ENCODE data around the gene LRRC14B.
"Not testable (repeated sequence)": the region's sequence is repeated elsewhere in the genome, so short reads cannot be mapped to it uniquely, and the experiment has no call there.

Gene LRRC14B

GRCh38 chr5:199197-199949 lies 8.1 kb downstream of the LRRC14B start:
- in situ Hi-C loops (cut with HindIII; ENCODE audit: low pct_ligation_motif_present, low pct_unique_long_range_greater_than_20kb, low sequenced_read_pairs) = no loop called here
- no peak for DNase-seq

GRCh38 chr5:199950-200645 lies 8.8 kb downstream of the LRRC14B start:
- DNase-seq = no peak
- in situ Hi-C loops (cut with HindIII; ENCODE audit: low pct_ligation_motif_present, low pct_unique_long_range_greater_than_20kb, low sequenced_read_pairs) = no loop called here

GRCh38 chr5:200985-201384 lies 9.7 kb downstream of the LRRC14B start:
- in situ Hi-C loops (cut with HindIII; ENCODE audit: low pct_ligation_motif_present, low pct_unique_long_range_greater_than_20kb, low sequenced_read_pairs) = no loop called here

GRCh38 chr5:201672-202071 lies 10.4 kb downstream of the LRRC14B start:
- in situ Hi-C loops (cut with HindIII; ENCODE audit: low pct_ligation_motif_present, low pct_unique_long_range_greater_than_20kb, low sequenced_read_pairs) = no loop called here
- DNase-seq = no peak

More at GRCh38 chr5:200985-201384, 9.7 kb downstream of the LRRC14B start:
- no peak for DNase-seq

GRCh38 chr5:203246-203930 lies 12.1 kb downstream of the LRRC14B start:
- no peak for DNase-seq
- in situ Hi-C loops (cut with HindIII; ENCODE audit: low pct_ligation_motif_present, low pct_unique_long_range_greater_than_20kb, low sequenced_read_pairs) = no loop called here

- DNase-seq = no peak
- in situ Hi-C loops (cut with HindIII; ENCODE audit: low pct_ligation_motif_present, low pct_unique_long_range_greater_than_20kb, low sequenced_read_pairs) = no loop called here
Measured at GRCh38 chr5:204001-204400, 12.7 kb downstream of the LRRC14B start.

- no peak for DNase-seq
- in situ Hi-C loops (cut with HindIII; ENCODE audit: low pct_ligation_motif_present, low pct_unique_long_range_greater_than_20kb, low sequenced_read_pairs) = no loop called here
Measured at GRCh38 chr5:204462-204861, 13.2 kb downstream of the LRRC14B start.

GRCh38 chr5:204966-205670 lies 13.8 kb downstream of the LRRC14B start:
- DNase-seq = no peak
- in situ Hi-C loops (cut with HindIII; ENCODE audit: low pct_ligation_motif_present, low pct_unique_long_range_greater_than_20kb, low sequenced_read_pairs) = no loop called here

- in situ Hi-C loops (cut with HindIII; ENCODE audit: low pct_ligation_motif_present, low pct_unique_long_range_greater_than_20kb, low sequenced_read_pairs) = no loop called here
- DNase-seq = peak; percentile 31
Measured at GRCh38 chr5:206406-206805, 15.1 kb downstream of the LRRC14B start.

- in situ Hi-C loops (cut with HindIII; ENCODE audit: low pct_ligation_motif_present, low pct_unique_long_range_greater_than_20kb, low sequenced_read_pairs) = no loop called here
- no peak for DNase-seq
Measured at GRCh38 chr5:206927-207536, 15.7 kb downstream of the LRRC14B start.

GRCh38 chr5:207599-207998 lies 16.3 kb downstream of the LRRC14B start:
- no peak for DNase-seq
- in situ Hi-C loops (cut with HindIII; ENCODE audit: low pct_ligation_motif_present, low pct_unique_long_range_greater_than_20kb, low sequenced_read_pairs) = no loop called here

GRCh38 chr5:208449-209114 lies 17.3 kb downstream of the LRRC14B start:
- DNase-seq = no peak
- in situ Hi-C loops (cut with HindIII; ENCODE audit: low pct_ligation_motif_present, low pct_unique_long_range_greater_than_20kb, low sequenced_read_pairs) = no loop called here

GRCh38 chr5:213803-214395 lies 22.6 kb downstream of the LRRC14B start:
- in situ Hi-C loops (cut with HindIII; ENCODE audit: low pct_ligation_motif_present, low pct_unique_long_range_greater_than_20kb, low sequenced_read_pairs) = no loop called here
- no peak for DNase-seq

GRCh38 chr5:215256-215655 lies 24.0 kb downstream of the LRRC14B start:
- in situ Hi-C loops (cut with HindIII; ENCODE audit: low pct_ligation_motif_present, low pct_unique_long_range_greater_than_20kb, low sequenced_read_pairs) = not testable (repeated sequence)
- DNase-seq = peak; percentile 11

GRCh38 chr5:216076-216475 lies 24.8 kb downstream of the LRRC14B start:
- DNase-seq = not testable (repeated sequence)

GRCh38 chr5:217494-218456 lies 26.5 kb downstream of the LRRC14B start, which contains the start of the genes CCDC127 and SDHA:
CCDC127 (minus strand) TSS chr5:218153; CDS start chr5:216849, 1,304 bp downstream.
SDHA (plus strand) TSS chr5:218320; CDS start chr5:218356, 36 bp downstream.
- in situ Hi-C loops (cut with HindIII; ENCODE audit: low pct_ligation_motif_present, low pct_unique_long_range_greater_than_20kb, low sequenced_read_pairs) = not testable (repeated sequence)
- DNase-seq = peak; percentile 88

More at GRCh38 chr5:216076-216475, 24.8 kb downstream of the LRRC14B start:
- in situ Hi-C loops (cut with HindIII; ENCODE audit: low pct_ligation_motif_present, low pct_unique_long_range_greater_than_20kb, low sequenced_read_pairs) = not testable (repeated sequence)
